ENCODE results near the gene LRFN2.

DNA sequence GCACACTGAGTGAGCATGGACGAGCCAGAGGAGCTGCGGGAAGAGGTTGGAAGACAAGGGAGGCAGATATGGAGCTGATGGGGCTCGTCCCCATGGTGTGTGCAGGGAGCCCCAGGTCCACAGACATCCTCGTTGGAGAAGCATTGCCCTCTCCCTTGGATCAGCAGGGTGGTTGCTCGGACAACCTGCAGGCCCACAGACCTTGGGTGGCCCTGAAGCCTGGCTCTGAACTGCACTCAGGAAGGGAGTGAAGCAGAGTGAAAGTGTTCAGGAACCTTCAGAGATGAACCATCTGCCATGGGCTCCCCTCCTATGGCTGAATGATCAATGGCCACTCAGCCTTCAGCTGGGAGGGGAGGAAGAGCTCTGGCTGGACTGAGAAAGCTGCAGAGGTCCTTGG is 43.3 kb upstream of the LRFN2 start:
- TF ChIP-seq, protein P1, sequence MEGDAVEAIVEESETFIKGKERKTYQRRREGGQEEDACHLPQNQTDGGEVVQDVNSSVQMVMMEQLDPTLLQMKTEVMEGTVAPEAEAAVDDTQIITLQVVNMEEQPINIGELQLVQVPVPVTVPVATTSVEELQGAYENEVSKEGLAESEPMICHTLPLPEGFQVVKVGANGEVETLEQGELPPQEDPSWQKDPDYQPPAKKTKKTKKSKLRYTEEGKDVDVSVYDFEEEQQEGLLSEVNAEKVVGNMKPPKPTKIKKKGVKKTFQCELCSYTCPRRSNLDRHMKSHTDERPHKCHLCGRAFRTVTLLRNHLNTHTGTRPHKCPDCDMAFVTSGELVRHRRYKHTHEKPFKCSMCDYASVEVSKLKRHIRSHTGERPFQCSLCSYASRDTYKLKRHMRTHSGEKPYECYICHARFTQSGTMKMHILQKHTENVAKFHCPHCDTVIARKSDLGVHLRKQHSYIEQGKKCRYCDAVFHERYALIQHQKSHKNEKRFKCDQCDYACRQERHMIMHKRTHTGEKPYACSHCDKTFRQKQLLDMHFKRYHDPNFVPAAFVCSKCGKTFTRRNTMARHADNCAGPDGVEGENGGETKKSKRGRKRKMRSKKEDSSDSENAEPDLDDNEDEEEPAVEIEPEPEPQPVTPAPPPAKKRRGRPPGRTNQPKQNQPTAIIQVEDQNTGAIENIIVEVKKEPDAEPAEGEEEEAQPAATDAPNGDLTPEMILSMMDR (IDR thresholded peaks at IDR 0.05): no peak
- TF ChIP-seq EZH2 (IDR thresholded peaks at IDR 0.05; ENCODE audit: borderline replicate concordance, insufficient read depth, low read depth, low read length, poor library complexity, severe bottlenecking): no peak
